Hematopoietic multipotent progenitor cell treated with erythropoietin and hydrocortisone succinate and interleukin-3 and kit ligand, for 17 days (in vitro differentiated cells): ENCODE measurements around the gene PLEKHA6.
"Not testable (repeated sequence)": the region's sequence is repeated elsewhere in the genome, so short reads cannot be mapped to it uniquely, and the experiment has no call there.

Experiments
- DNase-seq: peaks from one replicate; pipeline ENCODE4 v3.0.0-alpha.2; 2015; ENCODE audit warnings: low spot score

PLEKHA6 gene

DNA sequence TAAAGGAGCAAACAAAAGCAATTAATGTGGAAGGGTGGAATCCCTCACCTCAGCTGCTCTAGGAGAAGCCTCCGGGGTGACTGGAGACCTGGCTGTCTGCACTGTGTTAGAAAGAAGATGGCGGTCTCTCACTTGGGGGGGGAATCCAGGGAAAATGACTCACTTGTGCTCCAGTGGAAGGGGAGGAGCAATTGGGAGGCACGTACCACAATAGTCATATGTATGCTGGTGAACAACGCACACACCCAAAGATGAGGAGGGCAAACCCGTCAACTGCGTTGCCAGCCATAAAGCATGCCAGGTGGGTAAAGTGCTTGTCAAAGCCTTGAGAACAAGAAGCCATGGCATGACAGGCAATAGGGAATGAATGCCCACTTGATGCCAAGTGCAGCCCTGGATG, 22.1 kb downstream of the PLEKHA6 start:
- DNase-seq, result no peak

DNA sequence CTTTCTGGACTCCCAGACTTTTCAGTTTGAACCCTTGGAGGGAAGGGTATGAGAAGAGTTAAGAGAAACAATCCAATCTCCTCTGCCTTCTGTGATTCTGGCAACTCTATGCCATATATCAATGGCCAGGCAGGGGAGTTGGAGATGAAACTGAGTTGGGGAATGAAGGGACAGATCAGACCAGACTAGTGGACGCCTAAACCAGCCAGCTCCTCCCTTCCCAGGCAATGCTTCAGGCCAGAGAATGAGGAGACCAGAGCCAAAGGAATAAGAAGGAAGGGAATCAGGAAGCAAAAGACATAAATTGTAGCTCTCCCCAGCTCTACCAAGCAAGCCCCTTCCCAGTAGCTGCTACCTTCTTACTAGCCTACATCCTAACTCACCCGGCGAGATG, 22.7 kb downstream of the PLEKHA6 start:
- no peak for DNase-seq

GRCh38 chr1:204336421-204337035, 23.2 kb downstream of the PLEKHA6 start:
- no peak for DNase-seq

DNA sequence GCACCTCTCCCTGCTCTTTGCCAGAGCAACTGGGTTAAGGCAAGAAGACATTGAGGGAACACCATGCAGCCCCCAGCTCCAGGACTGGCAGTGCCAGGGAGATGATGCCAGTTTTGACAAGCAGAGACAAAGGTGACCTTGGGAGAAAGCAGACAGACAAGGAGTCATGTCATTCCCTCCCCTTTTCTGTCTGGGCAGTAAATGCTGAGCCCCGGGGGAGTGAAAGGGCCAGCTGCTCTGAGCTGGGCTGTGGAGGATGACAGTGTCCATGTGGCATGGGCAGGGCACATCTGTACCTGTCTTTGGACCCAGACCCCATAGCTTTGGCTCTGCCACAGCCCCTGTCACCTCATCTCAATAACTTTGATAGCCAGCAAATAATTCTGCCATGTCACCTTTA, 24.2 kb downstream of the PLEKHA6 start:
- no peak for DNase-seq

- DNase-seq, result no peak
These were observed 24.6 kb downstream of the PLEKHA6 start for GRCh38 chr1:204335085-204335484.

GRCh38 chr1:204334455-204334854, 25.3 kb downstream of the PLEKHA6 start:
- no peak for DNase-seq

DNA sequence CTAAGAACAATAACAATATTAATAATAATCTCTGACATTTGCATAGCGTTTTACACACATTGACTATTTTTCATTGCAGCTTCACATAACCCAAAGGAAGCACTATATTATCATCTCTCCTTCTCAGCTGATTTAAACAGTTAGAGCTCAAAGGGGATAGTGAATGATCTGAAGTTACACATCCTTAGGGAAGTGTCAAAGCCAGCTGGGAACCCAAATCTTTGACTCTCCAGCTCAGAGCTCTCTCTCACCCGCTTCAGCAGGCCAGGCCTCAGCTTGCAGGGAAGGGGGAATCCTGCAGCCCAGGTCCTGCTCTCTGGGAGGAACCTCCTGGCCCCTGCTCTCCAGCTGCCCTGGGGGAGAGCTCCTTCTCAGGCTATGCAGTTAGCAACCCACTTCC, 26.3 kb downstream of the PLEKHA6 start:
- no peak for DNase-seq

- no peak for DNase-seq
These were observed 27.8 kb downstream of the PLEKHA6 start for GRCh38 chr1:204331847-204332487.

GRCh38 chr1:204331275-204331674, 28.5 kb downstream of the PLEKHA6 start:
- no peak for DNase-seq

DNA sequence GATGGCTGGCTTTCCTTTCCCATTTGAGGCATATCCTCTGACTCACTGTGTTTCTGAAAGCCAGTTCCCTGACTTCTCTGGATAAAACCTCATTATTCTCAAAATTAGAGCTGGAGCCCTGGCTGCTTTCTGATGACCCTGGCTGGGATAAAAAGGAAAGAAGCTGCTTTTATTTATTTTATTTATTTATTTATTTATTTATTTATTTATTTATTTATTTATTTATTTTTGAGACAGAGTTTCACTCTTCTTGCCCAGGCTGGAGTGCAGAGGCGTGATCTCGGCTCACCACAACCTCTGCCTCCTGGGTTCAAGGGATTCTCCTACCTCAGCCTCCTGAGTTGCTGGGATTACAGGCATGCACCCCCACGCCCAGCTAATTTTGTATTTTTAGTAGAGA, 31.9 kb downstream of the PLEKHA6 start:
- DNase-seq, result not testable (repeated sequence)

GRCh38 chr1:204327359-204327758, 32.4 kb downstream of the PLEKHA6 start:
- no peak for DNase-seq

GRCh38 chr1:204326771-204327300, 32.9 kb downstream of the PLEKHA6 start:
- DNase-seq, result no peak

DNA sequence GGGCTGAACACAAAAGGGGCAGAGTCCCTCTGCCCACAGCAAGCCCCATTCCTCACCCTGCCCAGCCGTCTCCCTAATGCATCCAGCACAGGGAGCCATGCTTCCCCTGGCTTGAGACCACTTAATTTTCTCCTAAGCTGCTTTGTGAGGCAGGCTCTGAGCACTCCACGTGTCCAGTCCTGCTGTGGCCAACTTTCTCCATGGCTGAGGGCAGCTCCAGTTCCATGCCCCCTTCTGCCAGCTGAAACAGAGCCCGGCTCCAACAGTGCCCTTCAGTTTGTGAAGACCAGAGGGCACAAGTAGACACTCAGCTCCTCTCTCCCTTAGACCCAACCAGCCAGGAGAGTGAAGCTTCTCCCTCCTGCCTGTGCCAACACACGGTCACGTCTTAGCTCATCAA, 33.8 kb downstream of the PLEKHA6 start:
- no peak for DNase-seq

DNA sequence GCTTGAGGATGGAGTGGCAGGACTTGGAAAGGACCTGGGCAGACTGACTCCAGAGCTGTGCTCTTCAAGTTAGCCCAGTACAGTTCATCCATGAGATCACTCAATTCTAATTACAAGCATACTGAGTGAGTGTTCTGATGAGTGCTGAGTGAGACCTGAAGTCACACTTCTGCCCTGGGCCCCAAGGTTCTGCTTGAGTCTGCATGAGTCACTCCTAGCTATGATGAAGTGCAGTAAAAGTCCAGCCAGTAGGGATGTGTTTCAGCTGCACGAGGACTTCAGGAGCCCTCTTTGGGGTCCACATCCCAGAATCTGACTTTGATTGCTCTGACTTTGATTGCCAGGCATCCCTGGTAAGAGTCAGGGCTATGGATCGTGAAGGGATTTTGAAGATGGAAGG, 35.8 kb downstream of the PLEKHA6 start:
- DNase-seq, result no peak

GRCh38 chr1:204322339-204322868, 37.3 kb downstream of the PLEKHA6 start:
- DNase-seq, result no peak

- no peak for DNase-seq
These were observed 38.1 kb downstream of the PLEKHA6 start for GRCh38 chr1:204321665-204322064.

DNA sequence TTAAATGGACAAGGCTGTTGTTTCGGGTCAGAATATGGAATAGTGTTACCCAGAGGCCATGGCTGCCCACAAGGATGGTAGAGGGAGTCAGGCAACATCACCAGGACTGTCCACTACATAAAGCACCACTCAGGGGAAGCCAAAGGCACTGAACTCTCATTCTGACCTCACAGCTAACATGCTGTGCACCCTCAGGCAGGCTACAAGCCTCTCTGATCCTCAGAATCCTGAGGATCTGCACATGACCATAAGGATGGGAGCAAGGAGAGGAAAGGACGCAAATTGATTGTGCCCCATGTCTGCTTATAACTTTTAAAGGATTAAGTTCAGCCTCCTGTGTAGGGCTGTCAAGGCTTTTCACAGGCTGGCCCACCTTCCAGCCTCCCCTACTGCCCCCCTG, 38.7 kb downstream of the PLEKHA6 start:
- no peak for DNase-seq

DNA sequence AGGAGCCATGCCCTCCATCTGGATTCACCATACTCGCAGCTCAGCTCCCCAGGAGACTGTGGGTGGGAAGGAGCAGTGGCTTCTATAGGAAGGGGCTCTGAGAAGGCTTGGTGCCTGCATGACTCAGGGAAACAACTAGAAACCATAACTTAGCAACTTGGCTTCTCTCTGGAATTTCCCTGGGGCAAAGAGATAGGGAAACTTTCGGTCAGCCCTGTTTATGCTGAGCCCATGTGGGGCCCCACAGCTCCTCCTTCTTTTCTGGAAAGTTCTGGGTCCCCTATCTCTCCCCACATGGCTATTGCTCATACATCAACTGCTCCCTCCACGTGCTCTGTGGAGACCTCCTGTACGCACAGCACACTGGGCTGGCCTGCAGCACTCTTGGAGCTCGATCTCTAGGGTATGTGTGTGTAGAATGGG, 39.3 kb downstream of the PLEKHA6 start:
- DNase-seq, result no peak

GRCh38 chr1:204319462-204319861, 40.3 kb downstream of the PLEKHA6 start:
- no peak for DNase-seq

DNA sequence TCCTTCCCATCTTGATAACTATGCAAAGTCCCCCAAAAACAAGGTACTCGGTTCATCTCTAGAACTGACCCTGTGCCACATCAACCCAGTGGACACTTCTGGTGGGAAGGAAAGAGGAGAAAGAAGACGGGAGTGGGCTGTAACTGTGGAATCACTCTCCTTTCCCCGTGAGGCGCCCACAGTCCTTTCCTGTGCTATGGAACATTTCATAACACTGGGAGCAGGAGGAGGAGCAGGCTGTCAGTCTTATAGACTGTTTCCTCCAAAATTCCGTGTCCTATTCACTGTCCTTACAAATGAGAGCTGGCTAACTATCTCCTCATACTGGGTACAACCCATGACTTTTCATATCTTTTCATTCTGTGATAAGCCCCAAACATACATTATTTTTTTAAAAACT, 40.7 kb downstream of the PLEKHA6 start:
- DNase-seq, result no peak

GRCh38 chr1:204318324-204318723, 41.4 kb downstream of the PLEKHA6 start:
- no peak for DNase-seq

DNA sequence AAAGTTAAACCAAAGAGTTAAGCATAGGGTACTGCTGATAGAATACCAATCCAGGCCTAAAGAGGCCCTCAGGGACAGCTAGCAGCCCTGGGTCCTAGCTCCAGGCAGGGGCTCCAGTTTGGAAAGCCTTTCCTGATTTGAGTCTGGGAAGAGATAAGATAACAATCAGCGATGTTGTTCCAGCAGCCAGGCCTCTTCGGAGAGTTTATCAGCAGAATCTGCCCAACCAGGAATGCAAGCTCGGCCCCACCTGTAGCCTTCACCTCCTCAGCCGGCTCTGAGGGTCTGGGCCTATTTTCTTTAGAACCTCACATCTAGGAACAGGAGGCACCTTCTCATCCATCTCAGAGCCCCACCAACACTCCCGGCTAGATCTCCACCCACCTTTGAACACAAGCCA, 42.6 kb downstream of the PLEKHA6 start:
- no peak for DNase-seq

- no peak for DNase-seq
These were observed 43.6 kb downstream of the PLEKHA6 start for GRCh38 chr1:204316164-204316563.
